Neural progenitor cell (in vitro differentiated cells): ENCODE results near the gene KRT79.

Source experiments
- CTCF ChIP-seq: fragments of 200-600 bp; sonication (generic); IDR thresholded peaks from 2 replicates; pipeline ENCODE4 v1.5.1; 2017; ENCODE audit warnings: antibody characterized with exemption, mild to moderate bottlenecking
- EZH2phosphoT487 ChIP-seq: fragments of 200-600 bp; sonication (generic); IDR thresholded peaks from 2 replicates; pipeline ENCODE4 v1.6.1; 2017; ENCODE audit warnings: antibody characterized with exemption

- TF ChIP-seq EZH2phosphoT487 (no peak), CTCF (no peak)
These were observed 5.5 kb downstream of the KRT79 start for GRCh38 chr12:52828591-52829021.
